GM12872 (cell line): ENCODE data around the gene SAMD9.

Experiments used
- TF ChIP-seq, protein P1 (sequence below): IDR thresholded peaks from 3 replicates; pipeline ENCODE4 v1.5.1; 2011; ENCODE audit warnings: low read depth, mild to moderate bottlenecking, low read length, moderate library complexity; ENCODE audit not compliant: insufficient read depth

Gene SAMD9

DNA sequence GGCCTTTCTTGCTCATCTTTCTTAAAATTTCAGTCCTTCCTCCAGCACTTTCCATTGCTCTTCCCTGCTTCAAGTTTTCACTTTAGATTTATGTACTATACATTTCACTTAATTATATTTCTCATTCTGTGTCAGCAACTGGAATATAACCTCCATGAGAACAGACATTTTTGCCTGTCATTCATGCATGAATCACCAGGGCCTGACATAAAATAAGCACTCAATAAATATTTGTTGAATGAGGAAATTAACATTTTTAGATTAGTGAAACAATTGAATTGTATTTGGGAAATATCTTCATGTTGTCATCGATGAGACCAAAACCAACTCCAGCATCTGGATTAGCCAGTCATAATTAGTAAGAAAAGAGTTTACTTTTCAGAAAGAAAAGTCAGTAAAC is 24.3 kb upstream of the SAMD9 start:
- TF ChIP-seq, protein P1, sequence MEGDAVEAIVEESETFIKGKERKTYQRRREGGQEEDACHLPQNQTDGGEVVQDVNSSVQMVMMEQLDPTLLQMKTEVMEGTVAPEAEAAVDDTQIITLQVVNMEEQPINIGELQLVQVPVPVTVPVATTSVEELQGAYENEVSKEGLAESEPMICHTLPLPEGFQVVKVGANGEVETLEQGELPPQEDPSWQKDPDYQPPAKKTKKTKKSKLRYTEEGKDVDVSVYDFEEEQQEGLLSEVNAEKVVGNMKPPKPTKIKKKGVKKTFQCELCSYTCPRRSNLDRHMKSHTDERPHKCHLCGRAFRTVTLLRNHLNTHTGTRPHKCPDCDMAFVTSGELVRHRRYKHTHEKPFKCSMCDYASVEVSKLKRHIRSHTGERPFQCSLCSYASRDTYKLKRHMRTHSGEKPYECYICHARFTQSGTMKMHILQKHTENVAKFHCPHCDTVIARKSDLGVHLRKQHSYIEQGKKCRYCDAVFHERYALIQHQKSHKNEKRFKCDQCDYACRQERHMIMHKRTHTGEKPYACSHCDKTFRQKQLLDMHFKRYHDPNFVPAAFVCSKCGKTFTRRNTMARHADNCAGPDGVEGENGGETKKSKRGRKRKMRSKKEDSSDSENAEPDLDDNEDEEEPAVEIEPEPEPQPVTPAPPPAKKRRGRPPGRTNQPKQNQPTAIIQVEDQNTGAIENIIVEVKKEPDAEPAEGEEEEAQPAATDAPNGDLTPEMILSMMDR, result no peak

DNA sequence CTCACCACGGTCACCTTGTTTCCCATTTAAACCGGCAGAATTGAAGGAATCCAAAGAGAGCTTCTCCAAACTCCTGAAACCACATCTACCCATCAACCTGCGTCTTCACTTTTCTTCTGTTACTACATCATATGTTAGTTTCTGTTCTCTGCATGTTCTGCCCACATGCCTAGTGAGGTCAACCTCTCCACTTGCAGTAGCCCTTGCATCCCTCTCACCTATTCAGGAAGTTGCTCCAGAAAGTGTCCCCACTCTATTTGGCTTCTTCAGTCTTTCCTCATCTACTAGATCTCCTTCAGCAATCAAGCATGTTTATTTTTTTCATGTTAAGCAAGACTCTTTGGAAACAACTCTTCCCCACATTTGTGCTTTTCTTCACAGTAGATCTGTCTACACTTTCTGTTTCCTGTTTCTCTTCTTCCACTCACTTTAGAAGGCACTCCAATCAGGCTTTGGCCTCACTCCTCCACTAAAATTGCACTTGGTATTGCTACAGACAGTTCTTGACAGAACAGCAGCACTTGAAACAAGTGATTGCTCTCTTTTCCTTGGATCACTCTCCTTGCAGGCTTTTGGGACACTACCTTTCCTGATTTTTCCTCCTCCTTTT is 22.9 kb upstream of the SAMD9 start:
- TF ChIP-seq, protein P1, result no peak

DNA sequence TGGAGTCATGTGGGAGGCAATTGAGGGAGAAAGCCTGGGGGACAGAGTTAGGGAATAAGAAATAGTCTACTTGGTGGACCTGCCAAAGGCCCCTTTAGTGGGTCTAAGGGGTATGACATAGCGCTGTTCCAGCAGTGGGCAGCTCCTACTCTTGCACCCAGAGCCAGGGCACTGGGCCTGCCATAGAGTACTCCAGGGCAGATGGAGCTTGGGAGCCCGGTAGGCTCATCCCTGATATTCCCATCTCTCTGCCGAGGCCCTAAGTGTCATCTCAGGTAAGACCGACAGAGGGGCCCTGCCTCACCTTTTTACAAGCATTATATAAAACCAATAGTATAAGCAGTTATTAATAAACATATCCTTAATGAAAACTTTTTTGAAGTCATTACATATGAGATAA is 20.8 kb upstream of the SAMD9 start:
- TF ChIP-seq, protein P1, result no peak

DNA sequence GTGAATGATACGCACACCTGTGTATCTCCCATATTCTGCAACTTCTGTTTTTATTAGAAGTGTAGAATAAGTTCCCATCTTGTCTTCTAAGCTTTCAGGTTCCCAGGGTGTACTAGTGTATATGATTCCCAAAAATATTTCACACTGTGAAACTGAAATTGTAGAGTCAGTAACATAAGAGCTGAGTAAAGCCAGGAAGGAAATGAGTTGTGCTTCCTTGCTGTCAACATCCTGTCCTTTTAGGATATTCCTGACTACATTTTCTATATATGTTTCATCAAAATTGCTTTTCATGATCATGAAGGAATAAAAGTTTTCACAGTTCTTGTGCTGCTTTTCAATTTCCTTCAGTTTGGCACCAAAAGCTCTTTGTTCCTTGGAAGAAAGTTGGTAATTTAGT is 15.2 kb upstream of the SAMD9 start:
- TF ChIP-seq, protein P1, result no peak

DNA sequence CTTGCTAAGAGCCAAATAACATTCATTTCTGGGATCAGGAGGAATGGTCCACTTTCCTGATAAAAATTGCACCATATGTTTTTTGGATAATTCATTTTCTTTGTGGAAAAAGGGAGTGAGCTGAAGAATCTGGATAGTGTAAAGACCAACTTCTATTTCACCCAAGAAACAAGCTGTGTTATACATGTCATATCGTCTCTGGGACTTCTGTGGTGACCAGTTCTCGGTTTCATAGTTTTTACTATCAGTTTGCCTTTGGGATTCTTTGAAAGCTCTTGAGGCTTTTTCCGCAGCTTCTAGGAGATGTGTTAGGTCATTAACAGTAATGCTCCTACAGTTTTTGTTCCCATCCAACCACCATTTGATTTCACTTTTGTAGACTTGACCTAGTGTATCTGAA is 14.4 kb upstream of the SAMD9 start:
- TF ChIP-seq, protein P1, result no peak

DNA sequence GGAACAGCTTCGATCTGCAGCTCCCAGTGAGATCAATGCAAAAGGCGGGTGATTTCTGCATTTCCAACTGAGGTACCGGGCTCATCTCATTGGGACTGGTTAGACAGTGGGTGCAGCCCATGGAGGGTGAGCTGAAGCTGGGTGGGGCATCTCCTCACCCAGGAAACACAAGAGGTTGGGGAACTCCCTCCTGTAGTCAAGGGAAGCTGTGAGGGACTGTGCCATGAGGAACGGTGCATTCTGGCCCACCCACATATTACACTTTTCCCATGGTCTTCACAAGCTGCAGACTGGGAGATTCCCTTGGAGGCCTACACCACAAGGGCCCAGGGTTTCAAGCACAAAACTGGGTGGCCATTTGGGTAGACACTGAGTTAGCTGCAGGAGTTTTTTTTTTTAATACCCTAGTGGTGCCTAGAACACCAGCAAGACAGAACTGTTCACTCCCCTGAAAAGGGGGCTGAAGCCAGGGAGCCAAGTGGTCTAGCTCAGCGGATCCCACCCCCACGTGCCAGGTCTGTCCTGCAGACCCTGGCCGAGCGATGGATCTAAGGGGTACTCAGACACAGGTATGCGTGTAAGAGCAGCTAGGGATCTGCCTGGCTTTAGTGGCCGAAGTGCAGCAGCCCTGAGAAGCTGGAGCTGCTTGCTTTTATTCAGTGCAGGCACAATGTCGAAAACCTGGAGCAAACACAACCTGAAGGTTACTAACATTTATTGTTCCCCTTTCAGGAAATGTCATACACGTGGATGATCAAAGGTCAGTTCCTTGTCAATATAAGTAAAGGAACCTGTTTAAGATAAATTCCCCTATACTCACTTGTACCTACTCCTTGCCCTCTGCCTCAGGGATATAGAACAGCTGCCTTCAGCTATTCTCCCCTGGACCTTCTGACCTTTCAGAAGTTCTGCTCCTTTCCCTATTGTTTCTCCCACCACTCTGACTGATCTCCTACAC is 3.1 kb upstream of the SAMD9 start:
- TF ChIP-seq, protein P1, result no peak

DNA sequence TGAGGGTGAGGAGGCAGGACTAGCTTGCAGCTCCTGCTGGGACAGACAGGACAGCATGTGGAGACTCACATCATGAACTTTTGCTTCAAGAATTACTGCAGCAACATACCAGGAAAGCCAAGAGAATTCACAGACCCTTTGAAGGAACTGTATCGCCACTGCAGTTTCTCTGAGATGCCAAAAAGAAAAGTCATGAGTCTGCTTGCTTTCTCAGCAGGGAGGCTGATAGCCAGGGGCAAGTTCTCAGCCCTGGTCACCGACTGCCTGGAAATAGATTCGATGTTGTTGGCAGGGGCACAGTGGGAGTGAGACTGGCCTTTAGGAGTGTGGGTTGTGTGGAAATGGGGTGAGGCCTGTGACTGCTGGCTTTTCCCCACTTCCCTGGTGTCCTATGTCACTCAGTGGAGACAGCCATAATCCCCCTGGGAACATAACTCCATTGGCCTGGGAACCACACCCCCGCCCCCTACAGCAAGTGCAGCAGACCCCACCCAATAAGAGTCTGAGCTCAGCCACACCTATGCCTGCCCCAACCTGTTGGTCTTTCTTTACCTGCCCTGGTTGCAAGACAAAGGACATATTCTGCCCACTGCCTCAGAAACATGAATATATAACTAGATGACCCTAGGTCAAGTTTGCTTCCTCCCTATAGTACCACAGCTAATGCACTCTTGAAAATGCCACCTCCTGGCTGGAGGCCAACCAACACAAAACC is 1.6 kb upstream of the SAMD9 start:
- TF ChIP-seq, protein P1, result no peak
